ENCODE measurements around the gene OVOL2. TPM values are rescaled to one million over a fixed set of nuclear protein-coding genes. Genes with fewer than 3 reads are reported as not detected.

The OVOL2 gene
- total RNA-seq, 2 experiments from 2014 or later = not detected

DNA sequence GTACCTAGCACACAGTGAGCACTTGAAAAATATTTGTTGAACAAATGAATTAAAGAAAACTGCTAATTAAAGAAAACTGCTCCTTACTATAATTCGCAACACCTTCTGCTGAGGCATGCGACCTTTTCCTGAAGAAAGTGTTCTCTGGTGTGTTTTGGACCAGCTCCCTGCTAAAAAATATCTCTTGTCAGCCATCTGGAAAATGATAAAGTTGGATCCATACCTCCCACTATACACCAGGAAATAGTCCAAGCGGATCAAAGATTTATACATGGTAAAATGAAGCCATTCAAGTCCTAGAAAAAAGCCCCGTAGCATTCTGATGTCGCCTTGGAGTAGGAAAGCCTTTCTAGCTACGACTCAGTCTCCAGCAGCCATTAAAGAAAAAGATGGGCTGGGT is 43.3 kb downstream of the OVOL2 start:
- CTCF ChIA-PET = no interaction called here
- intact Hi-C loops (cut with micrococcal nuclease) = no loop called here
- no peak for ATAC-seq
- peaks cover 5% of the 10 kb centered on the region for H3K27me3 Mint-ChIP-seq
- no peaks in the 10 kb centered on the region for H3K4me1 Mint-ChIP-seq (ENCODE audit: low read depth)
- POLR2A ChIA-PET = interaction anchor here (0.5 kb wide), 1 partner anchor 372 kb away, joined by 3 read pairs; no protein-coding TSS in a partner anchor
- TF ChIP-seq, protein P1, sequence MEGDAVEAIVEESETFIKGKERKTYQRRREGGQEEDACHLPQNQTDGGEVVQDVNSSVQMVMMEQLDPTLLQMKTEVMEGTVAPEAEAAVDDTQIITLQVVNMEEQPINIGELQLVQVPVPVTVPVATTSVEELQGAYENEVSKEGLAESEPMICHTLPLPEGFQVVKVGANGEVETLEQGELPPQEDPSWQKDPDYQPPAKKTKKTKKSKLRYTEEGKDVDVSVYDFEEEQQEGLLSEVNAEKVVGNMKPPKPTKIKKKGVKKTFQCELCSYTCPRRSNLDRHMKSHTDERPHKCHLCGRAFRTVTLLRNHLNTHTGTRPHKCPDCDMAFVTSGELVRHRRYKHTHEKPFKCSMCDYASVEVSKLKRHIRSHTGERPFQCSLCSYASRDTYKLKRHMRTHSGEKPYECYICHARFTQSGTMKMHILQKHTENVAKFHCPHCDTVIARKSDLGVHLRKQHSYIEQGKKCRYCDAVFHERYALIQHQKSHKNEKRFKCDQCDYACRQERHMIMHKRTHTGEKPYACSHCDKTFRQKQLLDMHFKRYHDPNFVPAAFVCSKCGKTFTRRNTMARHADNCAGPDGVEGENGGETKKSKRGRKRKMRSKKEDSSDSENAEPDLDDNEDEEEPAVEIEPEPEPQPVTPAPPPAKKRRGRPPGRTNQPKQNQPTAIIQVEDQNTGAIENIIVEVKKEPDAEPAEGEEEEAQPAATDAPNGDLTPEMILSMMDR (IDR thresholded peaks at IDR 0.05) = no peak
- H3K9me3 Mint-ChIP-seq = no peaks in the 10 kb centered on the region
- DNase-seq = no peak
- no peaks in the 10 kb centered on the region for H3K36me3 Mint-ChIP-seq (ENCODE audit: low read depth)
- H3K27ac Mint-ChIP-seq = no peak overlapping the region
- H3K4me3 Mint-ChIP-seq = no peak overlapping the region

DNA sequence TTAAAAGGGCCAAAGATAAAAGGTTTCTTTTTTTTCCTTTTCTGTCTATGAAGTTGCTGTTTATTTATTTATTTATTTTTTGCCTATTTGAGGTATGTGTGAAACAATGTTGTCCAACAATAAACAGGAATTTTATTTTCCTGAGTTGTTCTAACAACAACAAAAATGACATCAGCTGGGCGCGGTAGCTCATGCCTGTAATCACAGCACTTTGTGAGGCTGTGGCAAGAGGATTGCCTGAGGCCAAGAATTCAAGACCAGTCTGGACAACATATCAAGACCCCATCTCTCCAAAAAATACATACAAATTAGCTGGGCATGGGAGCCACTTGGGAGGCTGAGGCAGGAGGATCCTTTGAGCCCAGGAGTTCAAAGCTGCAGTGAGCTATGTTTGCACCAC is 44.8 kb downstream of the OVOL2 start:
- Mint-ChIP-seq H3K36me3 (ENCODE audit: low read depth) (no peaks in the 10 kb centered on the region), H3K4me3 (no peak overlapping the region), H3K9me3 (no peaks in the 10 kb centered on the region), H3K27me3 (no peaks in the 10 kb centered on the region), H3K27ac (no peak overlapping the region), H3K4me1 (ENCODE audit: low read depth) (no peaks in the 10 kb centered on the region)
- TF ChIP-seq, protein P1 (IDR thresholded peaks at IDR 0.05) = no peak
- DNase-seq (no peak), ATAC-seq (no peak)
- POLR2A ChIA-PET = interaction anchor here (0.6 kb wide), 1 partner anchor 172 kb away, joined by 3 read pairs; no protein-coding TSS in a partner anchor
- CTCF ChIA-PET = interaction anchor here (0.9 to 1.4 kb wide), 2 partner anchors 9 to 307 kb away, joined by 3 to 4 read pairs; no protein-coding TSS in a partner anchor
- intact Hi-C loops (cut with micrococcal nuclease) = no loop called here

- POLR2A ChIA-PET = no interaction called here
- CTCF ChIA-PET = interaction anchor here (0.9 to 1.4 kb wide), 2 partner anchors 9 to 307 kb away, joined by 3 to 4 read pairs; no protein-coding TSS in a partner anchor
- Mint-ChIP-seq H3K36me3 (ENCODE audit: low read depth) (no peaks in the 10 kb centered on the region), H3K27ac (no peak overlapping the region), H3K27me3 (no peaks in the 10 kb centered on the region), H3K9me3 (no peaks in the 10 kb centered on the region), H3K4me3 (no peak overlapping the region), H3K4me1 (ENCODE audit: low read depth) (no peaks in the 10 kb centered on the region)
- DNase-seq (no peak), ATAC-seq (no peak)
- intact Hi-C loops (cut with micrococcal nuclease) = no loop called here
- TF ChIP-seq, protein P1 (IDR thresholded peaks at IDR 0.05) = no peak
Observed at GRCh38 chr20:18011951-18012645, 45.6 kb downstream of the OVOL2 start.

DNA sequence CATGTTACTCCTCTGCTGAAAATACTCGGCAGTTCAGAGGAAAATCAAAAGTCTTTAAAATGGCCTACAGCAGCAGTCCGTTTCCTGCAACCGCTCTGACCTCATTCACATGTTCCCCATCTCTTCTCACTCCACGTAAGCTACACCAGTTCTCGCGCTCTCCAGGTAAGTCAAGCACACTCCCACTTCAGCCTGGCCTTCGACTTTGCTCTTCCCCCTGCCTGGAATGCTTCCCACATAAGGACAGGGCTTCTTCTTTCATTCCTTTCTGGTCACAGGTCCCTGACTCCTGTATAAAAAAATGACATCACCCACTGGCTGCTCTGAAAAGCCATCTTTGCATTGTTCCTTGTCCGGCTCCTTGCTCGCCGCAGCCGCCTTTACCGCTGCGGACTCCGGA is 46.2 kb downstream of the OVOL2 start:
- intact Hi-C loops (cut with micrococcal nuclease) = no loop called here
- no peak for ATAC-seq
- Mint-ChIP-seq H3K4me1 (ENCODE audit: low read depth) (no peaks in the 10 kb centered on the region), H3K27ac (no peak overlapping the region), H3K27me3 (no peaks in the 10 kb centered on the region), H3K9me3 (no peaks in the 10 kb centered on the region), H3K36me3 (ENCODE audit: low read depth) (no peaks in the 10 kb centered on the region), H3K4me3 (no peak overlapping the region)
- ChIA-PET CTCF (interaction anchor here (1.4 kb wide), 1 partner anchor 10 kb away, joined by 4 read pairs; no protein-coding TSS in a partner anchor), POLR2A (no interaction called here)
- DNase-seq = no peak
- TF ChIP-seq, protein P1 (IDR thresholded peaks at IDR 0.05) = no peak

DNA sequence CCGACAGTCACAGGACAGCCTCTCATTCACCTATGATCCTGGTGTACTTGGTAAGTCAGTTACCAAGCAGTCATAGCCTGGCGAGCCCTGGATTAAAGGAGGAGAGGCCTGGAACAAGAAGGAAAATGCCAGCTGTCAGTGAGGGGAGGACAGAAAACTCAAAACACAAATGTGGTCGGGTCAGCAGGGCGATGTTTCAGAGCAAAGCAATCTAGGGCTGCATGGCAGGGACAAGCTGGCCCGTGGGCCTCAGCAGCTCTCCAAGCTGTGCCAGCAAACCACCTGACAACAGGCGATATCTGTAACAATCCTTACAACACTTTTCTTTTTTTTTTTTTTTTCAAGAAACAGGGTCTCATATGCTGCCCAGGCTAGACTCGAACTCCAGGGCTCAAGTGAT is 48.6 kb downstream of the OVOL2 start:
- ATAC-seq (no peak), DNase-seq (no peak)
- ChIA-PET CTCF (no interaction called here), POLR2A (no interaction called here)
- Mint-ChIP-seq H3K36me3 (ENCODE audit: low read depth) (no peaks in the 10 kb centered on the region), H3K9me3 (no peaks in the 10 kb centered on the region), H3K27ac (no peak overlapping the region), H3K27me3 (no peaks in the 10 kb centered on the region), H3K4me1 (ENCODE audit: low read depth) (no peaks in the 10 kb centered on the region), H3K4me3 (no peak overlapping the region)
- intact Hi-C loops (cut with micrococcal nuclease) = no loop called here
- TF ChIP-seq, protein P1 (IDR thresholded peaks at IDR 0.05) = no peak
